Stimulated activated CD4-positive, alpha-beta T cell treated with anti-CD3 and anti-CD28 coated beads, TNF-alpha, amount 100 ng/mL, for 24 hours (primary cell): ENCODE data around the gene LUZP1.
"Not testable (repeated sequence)": the region's sequence is repeated elsewhere in the genome, so short reads cannot be mapped to it uniquely, and the experiment has no call there.

Experiments
- DNase-seq, 3 experiments: peaks; one replicate each; pipeline ENCODE4 v3.0.0-alpha.2; 2020; ENCODE audit warnings: low read depth in 3 of 3

The LUZP1 gene

DNA sequence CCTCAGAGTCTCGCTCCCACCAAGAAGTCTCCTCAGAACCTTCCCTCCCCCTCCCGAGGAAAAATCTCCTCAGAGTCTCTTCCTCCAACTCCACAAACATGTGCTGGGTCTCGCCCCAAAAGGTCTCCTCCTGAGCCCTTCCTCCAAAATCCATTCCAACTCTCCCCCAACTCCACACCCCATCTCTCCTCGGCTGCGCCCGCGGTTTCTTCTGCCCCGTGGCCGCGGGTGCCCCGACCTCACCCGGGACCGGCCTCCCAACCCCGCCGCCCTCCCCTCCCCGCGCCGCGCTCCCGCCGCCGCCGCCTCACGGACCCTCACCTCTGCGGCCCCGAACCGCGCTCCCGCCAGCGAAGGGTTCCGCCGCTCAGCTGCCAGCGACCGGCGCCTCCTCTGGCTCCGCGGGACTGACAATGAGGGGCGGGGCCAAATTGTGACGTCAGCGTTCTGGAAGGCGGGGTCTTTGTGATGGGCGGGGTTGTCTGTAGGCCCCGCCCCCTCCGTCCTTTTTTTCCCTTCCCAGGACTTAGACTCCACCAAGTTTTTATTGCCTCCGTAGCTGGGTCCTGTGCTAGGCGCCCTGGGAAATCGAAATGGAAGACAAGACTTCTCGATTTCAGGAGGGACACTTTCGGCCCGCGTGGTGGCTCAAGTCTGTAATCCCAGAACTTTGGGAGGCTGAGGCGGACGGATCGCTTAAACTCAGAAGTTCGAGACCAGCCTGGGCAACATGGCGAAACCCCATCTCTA lies at the start of gene LUZP1:
Gene LUZP1, minus strand, starts transcription at position 412 of the 750 bp plus-strand sequence.
- peak; percentile 81 to 82 (median 81) for DNase-seq

DNA sequence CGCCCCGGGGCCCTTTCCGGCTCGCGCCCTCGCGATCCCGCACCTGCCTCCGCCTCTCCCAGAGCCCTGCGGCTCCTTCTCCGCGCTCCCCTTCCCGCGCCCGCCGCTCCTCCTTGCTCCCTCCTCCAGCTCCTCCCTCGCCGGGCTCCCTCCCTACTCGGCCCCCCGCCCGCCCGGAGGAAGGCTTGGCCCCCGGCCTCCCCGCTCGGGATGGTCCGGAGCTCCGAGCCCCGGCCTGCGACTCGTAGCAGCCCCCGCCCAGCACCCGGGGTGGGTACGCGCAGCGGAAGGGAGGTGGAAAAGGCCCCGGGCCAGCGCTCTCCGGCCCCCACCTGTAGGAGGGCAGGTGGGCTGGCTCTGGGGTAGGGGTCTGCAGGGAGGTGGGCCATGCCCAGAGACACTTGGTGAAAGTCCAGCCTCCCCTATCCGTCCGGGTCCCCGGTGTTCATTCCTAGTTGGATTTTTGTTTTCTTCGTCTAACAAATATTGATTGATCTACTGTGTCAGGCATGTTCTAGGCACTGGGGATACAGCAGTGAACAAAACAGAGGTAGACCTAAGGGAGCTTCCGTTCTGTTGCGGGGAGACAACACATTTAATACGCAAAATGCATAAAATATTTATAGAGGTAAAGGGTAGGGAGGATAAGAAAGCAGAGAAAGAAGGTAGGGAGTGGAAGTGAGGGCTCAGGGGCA lies 48.9 kb upstream of the LUZP1 start, which contains the start of gene HTR1D:
Gene HTR1D, minus strand, starts transcription at position 82 of the 695 bp plus-strand sequence. CDS start 23,283 bp downstream, outside the sequence.
- no peak for DNase-seq

DNA sequence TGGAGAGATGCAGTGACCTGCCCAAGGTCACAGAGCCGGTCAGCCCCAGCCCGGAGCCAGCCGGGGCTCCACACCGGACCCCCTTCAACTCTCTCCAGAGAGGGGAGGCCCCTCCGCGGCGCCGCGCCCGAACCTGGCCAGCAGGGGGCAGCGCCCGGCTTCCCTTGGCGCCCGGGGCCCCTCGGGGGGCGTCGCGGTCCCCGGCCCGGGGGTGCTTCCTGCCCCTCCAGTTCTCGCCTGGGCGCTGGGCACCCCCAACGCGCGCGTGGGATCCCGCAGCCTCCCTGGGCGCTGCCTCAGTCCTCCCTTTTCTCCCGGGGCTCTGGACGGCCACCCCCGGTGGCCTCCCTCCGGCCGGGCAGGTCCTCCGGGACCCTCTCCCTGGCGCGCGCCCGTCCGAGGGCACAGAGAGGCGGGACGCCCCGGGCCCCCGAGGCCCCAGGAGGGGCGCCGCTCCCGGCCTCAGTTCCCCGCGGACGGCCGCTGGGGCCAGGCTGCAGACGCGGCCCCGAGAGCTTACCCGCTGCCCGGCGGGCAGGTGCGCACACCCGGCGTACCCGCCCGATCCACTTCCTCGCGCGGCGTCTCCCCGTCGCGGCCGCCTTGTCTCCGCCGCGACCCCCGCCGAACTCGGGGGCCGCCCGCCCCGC lies 48.2 kb upstream of the LUZP1 start:
- DNase-seq = peak in 2 of 3 experiments; percentile 5 to 17

DNA sequence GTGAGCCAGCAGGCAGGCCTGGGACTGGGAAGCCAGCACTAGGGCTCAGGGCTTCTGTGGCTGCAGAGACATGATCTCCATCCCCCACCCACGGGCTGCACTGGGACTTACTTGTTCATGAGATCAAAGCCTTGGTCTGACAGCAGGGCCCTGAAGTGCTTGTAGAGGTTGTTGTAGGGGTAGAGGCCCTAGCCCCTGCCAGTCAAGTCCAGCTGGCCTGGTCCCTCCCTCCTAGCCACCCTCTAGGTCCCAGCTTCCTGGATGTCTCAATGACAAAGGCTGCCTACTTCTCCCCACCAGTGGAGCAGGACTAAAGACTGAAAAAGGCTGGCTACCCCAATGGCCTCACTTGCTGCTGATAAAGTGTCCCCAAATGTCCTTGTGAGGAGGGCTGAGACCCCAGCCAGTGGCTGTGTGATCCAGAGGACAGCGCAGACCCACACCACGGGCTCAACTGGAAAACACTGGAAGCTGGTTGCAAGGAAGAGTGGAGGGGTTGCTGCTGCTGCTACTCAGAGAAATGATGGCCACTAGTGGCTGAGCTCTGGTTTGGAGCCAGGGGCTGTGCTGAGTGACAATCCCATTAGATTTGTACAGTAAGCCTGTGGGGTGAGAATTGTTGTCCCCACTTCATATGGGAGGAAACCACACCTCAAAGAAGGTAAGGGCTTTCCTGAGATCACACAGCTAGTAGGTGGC lies 47.2 kb upstream of the LUZP1 start:
- no peak for DNase-seq

DNA sequence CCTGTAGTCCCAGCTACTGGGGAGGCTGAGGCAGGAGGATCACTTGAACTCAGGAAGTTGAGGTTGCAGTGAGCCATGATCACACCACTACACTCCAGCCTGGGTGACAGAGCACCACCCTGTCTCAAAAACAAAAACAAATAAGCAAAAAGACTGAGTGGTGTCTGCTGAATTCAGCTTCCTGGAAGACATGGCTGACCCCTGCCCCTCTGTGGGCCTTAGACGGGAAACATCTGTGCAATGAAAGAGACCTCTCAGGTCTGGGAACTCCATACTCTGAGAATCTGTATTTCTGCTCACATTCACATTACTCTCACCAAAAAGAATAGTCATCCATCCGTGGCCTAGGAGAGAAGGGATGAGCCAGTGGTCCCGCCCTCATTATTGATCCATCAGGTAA lies 46.6 kb upstream of the LUZP1 start:
- no peak for DNase-seq

DNA sequence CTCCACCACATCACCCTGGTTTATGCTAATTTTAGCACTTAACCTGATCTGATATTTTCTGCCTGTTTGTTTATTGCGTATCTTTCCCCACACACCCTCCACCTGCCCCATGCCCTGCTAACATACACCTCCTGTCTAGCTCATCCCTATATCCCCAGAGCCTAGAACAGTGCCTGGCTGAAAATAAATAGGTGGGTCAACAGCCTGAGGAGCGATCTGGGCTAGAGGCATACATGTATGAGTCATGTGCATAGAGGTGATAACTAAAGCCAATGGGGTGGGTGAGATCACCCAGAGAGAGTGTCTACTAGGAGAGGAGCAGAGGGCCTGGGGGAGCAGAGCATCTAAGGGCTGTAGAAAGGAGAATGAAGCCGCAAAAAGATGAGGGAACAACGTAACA lies 46.0 kb upstream of the LUZP1 start:
- DNase-seq = no peak

DNA sequence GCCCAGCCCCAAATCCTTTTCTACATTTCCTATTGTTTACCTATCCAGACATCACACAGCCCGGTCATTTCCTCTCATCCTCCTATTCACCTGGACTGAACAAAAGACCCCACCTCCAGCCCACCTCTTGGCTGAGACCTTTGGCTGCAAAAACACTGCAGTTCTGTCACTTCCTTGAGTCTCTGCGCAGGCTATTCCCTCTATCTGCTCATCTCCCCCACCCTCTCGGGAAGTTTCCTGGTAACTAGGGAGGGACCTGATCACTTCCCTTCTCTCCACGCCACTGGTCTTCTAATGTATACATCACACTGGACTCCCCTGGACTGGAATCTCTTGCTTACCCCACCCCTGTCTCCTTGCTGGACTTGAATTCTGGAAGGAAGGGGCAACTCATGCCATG lies 43.3 kb upstream of the LUZP1 start:
- no peak for DNase-seq

DNA sequence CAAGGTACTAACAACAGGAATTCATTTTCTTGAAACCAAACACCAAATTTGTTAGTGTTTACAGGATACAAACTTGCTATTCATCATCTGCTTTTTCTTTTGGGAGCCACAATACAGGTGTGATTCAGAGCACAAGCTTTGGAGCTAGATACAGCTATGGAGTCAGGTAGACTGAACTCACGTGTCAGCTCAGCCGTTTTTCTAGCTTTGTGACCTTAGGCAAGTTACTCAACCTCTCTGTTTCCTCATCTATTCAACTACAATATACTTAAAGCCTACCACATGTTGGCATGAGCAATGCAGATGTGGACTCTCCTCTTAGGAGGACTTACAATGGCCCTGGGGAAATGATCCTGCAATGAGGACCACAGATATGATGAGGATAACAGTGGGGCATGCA lies 42.3 kb upstream of the LUZP1 start:
- no peak for DNase-seq

DNA sequence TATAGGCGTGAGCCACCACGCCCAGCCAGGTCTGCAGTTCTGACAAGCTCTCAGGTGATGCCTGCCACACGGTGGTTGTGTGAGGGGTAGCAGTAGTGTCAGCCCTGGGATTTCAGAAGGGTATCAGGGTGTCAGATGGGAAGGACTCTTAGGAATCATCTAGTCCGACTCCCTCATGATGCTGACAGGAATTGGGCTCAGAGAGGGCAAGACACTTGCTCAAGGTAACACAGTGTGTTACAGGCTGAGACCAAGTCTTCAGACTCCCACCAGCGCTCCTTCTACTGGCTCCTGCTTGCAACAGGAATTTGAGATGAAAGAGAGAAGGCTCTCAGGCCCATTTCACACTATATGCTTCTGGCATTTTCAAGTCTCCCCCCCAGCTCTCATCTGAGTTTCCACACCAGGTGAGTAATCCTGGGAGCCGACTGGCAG lies 41.7 kb upstream of the LUZP1 start:
- DNase-seq = no peak

DNA sequence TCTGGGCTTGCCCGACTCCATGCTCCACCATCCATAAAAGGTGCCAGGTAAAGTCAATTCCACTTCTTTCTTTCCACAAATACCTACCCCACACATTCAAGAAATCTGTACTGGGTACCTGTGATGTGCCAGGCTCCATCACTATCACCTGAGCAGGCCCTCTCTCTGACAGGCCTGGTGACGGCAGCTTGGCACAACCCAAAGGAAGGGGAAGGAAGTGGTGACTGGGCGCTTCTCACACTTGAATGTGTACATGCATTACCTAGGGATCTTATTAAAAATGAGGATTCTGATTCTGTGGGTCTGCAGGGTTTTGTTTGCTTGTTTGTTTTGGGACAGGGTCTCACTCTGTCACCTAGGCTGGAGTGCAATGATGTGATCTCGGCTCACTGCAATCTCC lies 41.1 kb upstream of the LUZP1 start:
- no peak for DNase-seq

DNA sequence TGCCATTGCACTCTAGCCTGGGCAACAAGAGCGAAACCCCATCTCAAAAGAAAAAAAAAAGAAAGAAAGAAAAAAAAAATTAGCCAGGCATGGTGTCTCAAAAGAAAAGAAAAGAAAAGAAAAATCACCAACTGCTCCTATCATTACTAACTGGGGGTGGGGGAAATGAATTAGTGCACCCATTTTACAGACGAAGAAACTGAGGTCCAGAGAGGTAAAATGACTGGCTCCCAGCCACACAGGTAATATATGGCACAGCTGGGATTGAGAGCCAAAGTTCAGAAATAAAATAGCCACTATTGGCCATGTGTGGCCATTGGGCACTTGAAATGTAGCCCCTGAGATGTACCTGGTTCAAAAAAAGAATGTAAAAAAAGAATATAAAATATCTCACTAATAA lies 39.9 kb upstream of the LUZP1 start:
- no peak for DNase-seq

DNA sequence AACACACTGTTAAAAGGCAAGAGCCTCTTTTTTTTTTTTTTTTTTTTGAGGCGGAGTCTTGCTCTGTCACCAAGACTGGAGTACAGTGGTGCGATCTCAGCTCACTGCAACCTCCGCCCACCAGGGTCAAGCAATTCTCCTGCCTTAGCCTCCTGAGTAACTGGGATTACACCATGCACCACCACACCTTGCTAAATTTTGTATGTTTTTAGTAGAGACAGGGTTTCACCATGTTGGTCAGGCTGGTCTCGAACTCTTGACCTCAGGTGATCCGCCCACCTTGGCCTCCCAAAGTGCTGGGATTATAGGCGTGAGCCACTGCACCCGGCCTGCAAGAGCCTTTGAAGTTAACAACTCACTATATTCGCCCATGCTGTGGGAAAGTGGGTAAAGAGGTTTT lies 39.1 kb upstream of the LUZP1 start:
- DNase-seq = not testable (repeated sequence)

DNA sequence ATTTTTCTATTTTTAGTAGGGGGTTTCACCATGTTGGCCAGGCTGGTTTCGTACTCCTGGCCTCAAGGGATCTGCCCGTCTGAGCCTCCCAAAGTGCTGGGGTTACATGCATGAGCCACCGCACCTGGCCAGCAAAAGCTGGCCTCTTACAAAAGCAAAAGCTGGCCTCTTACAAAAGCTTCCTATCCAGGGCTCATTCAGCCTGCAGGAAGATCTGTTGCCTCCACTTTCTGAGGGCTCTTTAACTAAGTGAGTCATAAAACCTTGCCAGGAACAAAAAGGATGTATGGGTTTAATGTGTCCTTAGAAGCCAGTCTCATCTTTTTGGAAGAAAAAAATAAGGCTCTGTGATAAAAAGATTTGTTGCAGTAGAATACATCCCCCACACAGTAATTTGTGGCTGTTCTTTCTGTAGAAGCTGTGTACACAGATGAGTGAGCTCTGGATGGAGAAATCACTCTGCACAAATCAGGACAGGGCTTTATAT lies 33.6 kb upstream of the LUZP1 start:
- no peak for DNase-seq

DNA sequence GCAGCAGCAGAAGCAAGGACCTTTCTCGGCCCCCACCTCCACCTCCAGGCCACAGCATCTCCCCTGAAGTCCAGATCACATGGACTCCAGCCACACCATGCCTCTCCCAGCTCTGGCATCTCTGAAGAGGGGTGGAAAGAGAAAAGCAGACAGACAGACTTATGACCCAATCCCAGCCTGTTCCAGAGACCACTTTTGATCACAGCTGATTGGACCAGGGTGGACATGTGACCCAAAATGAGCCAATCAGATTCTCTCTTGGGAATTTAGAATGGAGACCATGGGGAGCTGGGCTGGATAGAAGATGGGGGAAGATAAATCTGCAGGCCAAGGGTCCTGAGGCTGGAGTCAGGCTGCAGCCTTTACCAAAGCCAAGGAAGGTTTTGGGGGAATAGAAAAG lies 32.2 kb upstream of the LUZP1 start:
- no peak for DNase-seq

DNA sequence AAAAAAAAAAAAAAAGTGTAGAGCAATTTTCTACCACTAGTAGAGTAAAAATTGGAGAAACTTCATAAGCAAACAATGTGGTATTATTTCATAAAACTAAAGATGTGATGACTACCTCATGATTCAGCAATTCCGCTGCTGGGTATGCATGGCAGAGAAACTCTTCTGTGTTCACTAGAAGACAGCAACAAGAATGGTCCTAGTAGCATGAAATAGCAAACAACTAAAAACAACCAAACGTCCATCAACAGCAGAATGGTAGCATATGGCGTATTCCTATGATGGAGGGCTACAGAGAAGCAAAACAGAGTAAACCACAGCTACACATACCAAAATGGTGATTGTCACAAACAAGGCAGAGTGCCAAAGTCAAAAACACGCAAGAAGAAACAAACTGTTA lies 29.7 kb upstream of the LUZP1 start:
- no peak for DNase-seq

DNA sequence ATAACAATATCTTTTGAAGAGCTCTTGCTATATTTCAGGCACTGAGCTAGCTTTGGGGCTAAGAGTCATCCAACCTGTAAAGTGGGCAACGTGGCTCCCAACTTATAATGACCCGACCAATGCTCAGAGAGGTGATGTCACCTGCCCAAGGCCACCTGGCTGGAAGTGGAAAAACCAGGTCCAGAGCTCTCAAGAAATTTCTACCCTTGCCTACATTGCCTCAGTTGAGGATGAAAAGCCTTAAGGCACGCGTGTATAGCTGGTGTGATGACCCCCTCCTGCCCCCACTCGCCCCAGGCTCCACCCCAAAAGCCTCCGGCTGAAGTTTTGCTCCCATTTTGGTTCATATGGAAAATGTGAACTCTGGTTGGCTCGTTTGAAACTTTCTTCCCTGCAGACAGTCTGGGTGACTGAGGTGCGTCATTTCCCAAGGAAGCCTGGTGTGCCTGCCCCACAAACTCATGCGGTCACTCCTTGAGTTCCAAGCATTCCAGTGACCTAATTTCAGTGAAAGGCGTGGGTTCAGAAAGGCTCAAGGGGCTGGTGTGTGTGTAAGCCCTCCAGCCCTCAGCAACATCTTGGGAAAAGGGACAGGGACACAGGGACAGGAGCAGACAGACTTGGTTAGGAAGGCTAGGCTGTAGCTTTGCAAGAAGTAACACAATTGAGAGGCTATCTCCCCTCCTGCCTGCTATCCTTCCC lies 28.1 kb upstream of the LUZP1 start:
- DNase-seq = no peak

DNA sequence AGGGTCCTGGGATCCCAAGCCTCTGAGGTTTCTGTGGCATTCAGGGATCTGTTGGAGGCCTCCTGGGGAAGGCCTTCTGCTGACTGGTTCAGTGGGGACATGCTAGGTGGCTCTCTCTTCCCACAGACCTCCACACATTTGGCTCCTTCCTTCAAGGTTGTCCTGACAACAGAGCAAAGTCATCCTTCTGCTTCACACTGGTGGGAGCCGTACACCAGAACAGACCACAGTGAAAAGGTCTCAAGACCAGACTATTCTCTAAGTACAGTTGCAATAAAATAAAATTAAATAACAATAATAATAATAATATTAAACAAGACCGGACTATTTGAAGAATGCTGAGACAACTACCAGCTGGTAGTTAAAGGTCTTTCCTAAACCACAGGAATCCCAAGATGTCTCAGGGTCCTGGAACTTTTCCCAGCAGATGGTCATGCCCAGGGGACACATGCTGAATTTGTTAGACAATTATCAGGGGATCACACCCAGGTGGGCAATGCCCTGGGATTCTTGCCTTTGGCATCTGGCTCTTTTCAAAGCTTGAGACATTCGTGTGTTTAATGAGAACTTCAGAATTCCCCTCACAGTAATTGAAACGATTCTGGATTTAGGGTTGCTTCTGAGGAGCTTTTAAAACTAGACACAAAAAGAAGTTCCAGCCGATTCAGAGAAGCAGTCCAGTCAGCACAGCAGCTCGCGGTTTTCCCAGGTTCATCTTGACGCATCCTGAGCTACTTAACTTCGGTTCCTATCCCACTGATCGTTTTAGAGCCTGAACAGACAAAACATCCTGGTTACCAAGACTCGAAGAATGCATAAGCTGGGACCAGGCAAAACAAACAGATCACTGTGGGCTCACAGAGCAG lies 25.7 kb upstream of the LUZP1 start:
- DNase-seq = no peak

DNA sequence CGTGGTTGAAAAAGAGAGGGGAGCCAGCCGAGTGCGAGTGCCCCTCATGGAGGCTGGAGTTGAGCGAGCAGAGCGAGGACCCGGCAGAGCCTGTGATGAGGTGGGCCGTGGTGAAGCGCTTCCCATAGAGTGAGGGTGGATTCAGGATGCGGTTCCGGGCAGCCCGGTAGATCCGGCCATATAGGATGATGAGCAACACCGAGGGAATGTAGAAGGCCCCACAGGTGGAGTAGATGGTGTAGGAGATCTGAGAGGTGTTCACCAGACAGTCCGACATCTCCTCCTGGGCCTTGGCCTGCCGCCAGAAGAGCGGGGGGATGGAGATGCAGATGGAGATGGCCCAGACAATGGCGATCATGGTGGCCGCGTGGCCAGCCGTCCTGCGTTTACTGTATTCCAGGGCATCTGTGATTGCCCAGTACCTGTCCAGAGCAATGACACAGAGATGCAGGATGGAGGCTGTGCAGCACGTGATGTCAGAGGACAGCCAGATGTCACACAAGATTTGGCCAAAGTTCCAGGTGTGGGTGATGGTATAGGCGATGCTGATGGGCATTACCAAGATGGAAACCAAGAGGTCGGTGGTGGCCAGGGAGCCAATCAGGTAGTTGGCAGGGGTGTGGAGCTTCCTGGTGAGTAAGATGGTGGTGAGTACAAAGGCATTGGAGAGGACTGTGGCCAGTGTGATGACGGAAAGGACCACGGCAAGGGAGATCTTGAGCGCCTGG lies 24.9 kb upstream of the LUZP1 start:
- DNase-seq = no peak

DNA sequence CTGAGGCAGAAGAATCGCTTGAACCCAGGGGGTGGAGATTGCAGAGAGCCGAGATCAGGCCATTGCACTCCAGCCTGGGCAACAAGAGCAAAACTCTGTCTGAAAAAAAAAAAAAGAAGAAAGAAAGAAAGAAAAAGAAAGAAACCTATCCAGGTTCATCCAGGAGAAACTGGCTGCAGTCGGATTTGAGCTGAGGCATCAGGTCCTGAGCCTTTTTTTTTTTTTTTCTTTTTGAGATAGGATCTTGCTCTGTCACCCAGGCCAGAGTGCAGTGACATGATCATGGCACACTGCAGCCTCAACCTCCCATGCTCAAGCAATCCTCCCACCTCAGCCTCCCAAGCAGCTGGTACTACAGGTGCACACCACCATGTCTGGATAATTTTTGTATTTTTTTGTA lies 22.5 kb upstream of the LUZP1 start:
- no peak for DNase-seq
